SK-N-SH treated with all-trans-retinoic acid at 6 μM for 48 hours (cell line): ENCODE results near the gene TMUB2.

Experiments
- ATAC-seq: fragments of 200-7000 bp; cut with Tn5 transposase; 3 replicates; pipeline ENCODE4 v1.9.1; 2020; ENCODE audit warnings: mild to moderate bottlenecking, moderate library complexity
- ARNTL ChIP-seq: fragments of 450-650 bp; formaldehyde crosslinking; IDR thresholded peaks from 2 replicates; pipeline ENCODE4 v1.5.0; 2020; ENCODE audit warnings: low read depth, mild to moderate bottlenecking, moderate library complexity, borderline replicate concordance
- BACH2 ChIP-seq: fragments of 250-450 bp; sonication (Bioruptor Pico); IDR thresholded peaks from 2 replicates; pipeline ENCODE4 v1.9.0; 2021; ENCODE audit warnings: mild to moderate bottlenecking, borderline replicate concordance
- ESRRG ChIP-seq: fragments of 250-450 bp; sonication (Bioruptor Pico); IDR thresholded peaks from 2 replicates; pipeline ENCODE4 v1.6.1; 2021; ENCODE audit warnings: mild to moderate bottlenecking
- GLIS3 ChIP-seq: fragments of 250-450 bp; sonication (Bioruptor Pico); IDR thresholded peaks from 2 replicates; pipeline ENCODE4 v1.5.0; 2020; ENCODE audit warnings: mild to moderate bottlenecking, moderate library complexity
- ISL1 ChIP-seq: fragments of 250-450 bp; sonication (Bioruptor Pico); IDR thresholded peaks from 2 replicates; pipeline ENCODE4 v2.1.2; 2022; ENCODE audit warnings: mild to moderate bottlenecking, moderate library complexity
- OSR1 ChIP-seq: fragments of 250-450 bp; sonication (Bioruptor Pico); IDR thresholded peaks from 2 replicates; pipeline ENCODE4 v1.8.0; 2022; ENCODE audit warnings: moderate library complexity, mild to moderate bottlenecking, inconsistent platforms
- RARB ChIP-seq: fragments of 250-450 bp; sonication (Bioruptor Pico); IDR thresholded peaks from 2 replicates; pipeline ENCODE4 v1.8.0; 2021; ENCODE audit warnings: mild to moderate bottlenecking, moderate library complexity
- TCF4 ChIP-seq: fragments of 250-450 bp; sonication (Bioruptor Pico); IDR thresholded peaks from 2 replicates; pipeline ENCODE4 v1.8.0; 2021; ENCODE audit warnings: mild to moderate bottlenecking, moderate library complexity, borderline replicate concordance
- TOX ChIP-seq: fragments of 250-450 bp; sonication (Bioruptor Pico); IDR thresholded peaks from 2 replicates; pipeline ENCODE4 v1.8.0; 2021; ENCODE audit warnings: mild to moderate bottlenecking, moderate library complexity, borderline replicate concordance
- ZC3H10 ChIP-seq: fragments of 250-450 bp; sonication (Bioruptor Pico); IDR thresholded peaks from 2 replicates; pipeline ENCODE4 v1.5.1; 2021; ENCODE audit warnings: mild to moderate bottlenecking, moderate library complexity
- ZFP3 ChIP-seq: fragments of 250-450 bp; sonication (Bioruptor Pico); IDR thresholded peaks from 2 replicates; pipeline ENCODE4 v1.5.0; 2020; ENCODE audit warnings: mild to moderate bottlenecking, moderate library complexity
- ZFP30 ChIP-seq: fragments of 450-650 bp; formaldehyde crosslinking; IDR thresholded peaks from 2 replicates; pipeline ENCODE4 v1.5.0; 2022; ENCODE audit warnings: mild to moderate bottlenecking, moderate library complexity
- ZNF565 ChIP-seq: fragments of 450-650 bp; formaldehyde crosslinking; conservative IDR thresholded peaks from 2 replicates; pipeline ENCODE4 v1.5.0; 2020; ENCODE audit warnings: low read depth, mild to moderate bottlenecking, moderate library complexity
- ZNF70 ChIP-seq: fragments of 450-650 bp; formaldehyde crosslinking; IDR thresholded peaks from 2 replicates; pipeline ENCODE4 v1.5.0; 2020; ENCODE audit warnings: mild to moderate bottlenecking, moderate library complexity
- ZNF8 ChIP-seq: fragments of 450-650 bp; formaldehyde crosslinking; IDR thresholded peaks from 2 replicates; pipeline ENCODE4 v1.5.0; 2020; ENCODE audit warnings: mild to moderate bottlenecking, moderate library complexity
- TF ChIP-seq, protein P1 (sequence below): fragments of 250-450 bp; sonication (Bioruptor Pico); IDR thresholded peaks from 2 replicates; pipeline ENCODE4 v1.8.0; 2020; ENCODE audit warnings: mild to moderate bottlenecking, moderate library complexity, borderline replicate concordance
- TF ChIP-seq, protein P2 (sequence below): fragments of 250-450 bp; sonication (Bioruptor Pico); IDR thresholded peaks from 2 replicates; pipeline ENCODE4 v1.5.1; 2021; ENCODE audit warnings: mild to moderate bottlenecking, moderate library complexity
- TF ChIP-seq, protein P3 (sequence below): fragments of 250-450 bp; sonication (Bioruptor Pico); IDR thresholded peaks from 2 replicates; pipeline ENCODE4 v1.5.1; 2020; ENCODE audit warnings: low read depth, mild to moderate bottlenecking, moderate library complexity

The TMUB2 gene

DNA sequence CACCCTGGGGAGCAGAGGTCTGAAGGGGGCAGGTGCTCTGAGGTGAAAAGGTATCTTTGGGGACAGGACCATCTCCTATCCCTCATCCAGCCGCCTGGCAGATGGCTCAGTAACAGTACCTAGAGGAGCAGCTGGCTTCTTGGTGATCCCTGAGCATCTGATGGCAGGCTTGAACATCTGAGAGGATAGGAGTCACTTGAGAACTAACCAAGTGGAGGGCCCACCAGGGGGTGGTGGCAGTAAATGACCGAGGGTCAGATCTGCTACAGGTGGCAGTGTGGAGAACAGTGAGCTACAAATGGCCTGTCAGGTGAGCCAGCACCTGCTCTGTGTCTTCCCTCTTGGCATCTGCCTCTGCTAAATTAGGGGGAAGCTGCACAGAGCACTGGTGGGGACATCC is 31.3 kb upstream of the TMUB2 start:
- ATAC-seq = no peak
- TF ChIP-seq ESRRG (CRISPR knock-in tag) = no peak
- TF ChIP-seq, protein P1, sequence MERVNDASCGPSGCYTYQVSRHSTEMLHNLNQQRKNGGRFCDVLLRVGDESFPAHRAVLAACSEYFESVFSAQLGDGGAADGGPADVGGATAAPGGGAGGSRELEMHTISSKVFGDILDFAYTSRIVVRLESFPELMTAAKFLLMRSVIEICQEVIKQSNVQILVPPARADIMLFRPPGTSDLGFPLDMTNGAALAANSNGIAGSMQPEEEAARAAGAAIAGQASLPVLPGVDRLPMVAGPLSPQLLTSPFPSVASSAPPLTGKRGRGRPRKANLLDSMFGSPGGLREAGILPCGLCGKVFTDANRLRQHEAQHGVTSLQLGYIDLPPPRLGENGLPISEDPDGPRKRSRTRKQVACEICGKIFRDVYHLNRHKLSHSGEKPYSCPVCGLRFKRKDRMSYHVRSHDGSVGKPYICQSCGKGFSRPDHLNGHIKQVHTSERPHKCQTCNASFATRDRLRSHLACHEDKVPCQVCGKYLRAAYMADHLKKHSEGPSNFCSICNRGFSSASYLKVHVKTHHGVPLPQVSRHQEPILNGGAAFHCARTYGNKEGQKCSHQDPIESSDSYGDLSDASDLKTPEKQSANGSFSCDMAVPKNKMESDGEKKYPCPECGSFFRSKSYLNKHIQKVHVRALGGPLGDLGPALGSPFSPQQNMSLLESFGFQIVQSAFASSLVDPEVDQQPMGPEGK (CRISPR knock-in tag) = no peak
- TF ChIP-seq ZC3H10 (CRISPR knock-in tag) = no peak
- no peak for TF ChIP-seq ZNF565 (CRISPR knock-in tag)
- no peak for TF ChIP-seq RARB (CRISPR knock-in tag)
- TF ChIP-seq ARNTL (CRISPR knock-in tag) = no peak
- no peak for TF ChIP-seq ZNF70 (CRISPR knock-in tag)
- TF ChIP-seq, protein P2, sequence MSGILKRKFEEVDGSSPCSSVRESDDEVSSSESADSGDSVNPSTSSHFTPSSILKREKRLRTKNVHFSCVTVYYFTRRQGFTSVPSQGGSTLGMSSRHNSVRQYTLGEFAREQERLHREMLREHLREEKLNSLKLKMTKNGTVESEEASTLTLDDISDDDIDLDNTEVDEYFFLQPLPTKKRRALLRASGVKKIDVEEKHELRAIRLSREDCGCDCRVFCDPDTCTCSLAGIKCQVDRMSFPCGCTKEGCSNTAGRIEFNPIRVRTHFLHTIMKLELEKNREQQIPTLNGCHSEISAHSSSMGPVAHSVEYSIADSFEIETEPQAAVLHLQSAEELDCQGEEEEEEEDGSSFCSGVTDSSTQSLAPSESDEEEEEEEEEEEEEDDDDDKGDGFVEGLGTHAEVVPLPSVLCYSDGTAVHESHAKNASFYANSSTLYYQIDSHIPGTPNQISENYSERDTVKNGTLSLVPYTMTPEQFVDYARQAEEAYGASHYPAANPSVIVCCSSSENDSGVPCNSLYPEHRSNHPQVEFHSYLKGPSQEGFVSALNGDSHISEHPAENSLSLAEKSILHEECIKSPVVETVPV = no peak
- TF ChIP-seq BACH2 (CRISPR knock-in tag) = no peak
- TF ChIP-seq TCF4 (CRISPR knock-in tag) = no peak
- TF ChIP-seq, protein P3, sequence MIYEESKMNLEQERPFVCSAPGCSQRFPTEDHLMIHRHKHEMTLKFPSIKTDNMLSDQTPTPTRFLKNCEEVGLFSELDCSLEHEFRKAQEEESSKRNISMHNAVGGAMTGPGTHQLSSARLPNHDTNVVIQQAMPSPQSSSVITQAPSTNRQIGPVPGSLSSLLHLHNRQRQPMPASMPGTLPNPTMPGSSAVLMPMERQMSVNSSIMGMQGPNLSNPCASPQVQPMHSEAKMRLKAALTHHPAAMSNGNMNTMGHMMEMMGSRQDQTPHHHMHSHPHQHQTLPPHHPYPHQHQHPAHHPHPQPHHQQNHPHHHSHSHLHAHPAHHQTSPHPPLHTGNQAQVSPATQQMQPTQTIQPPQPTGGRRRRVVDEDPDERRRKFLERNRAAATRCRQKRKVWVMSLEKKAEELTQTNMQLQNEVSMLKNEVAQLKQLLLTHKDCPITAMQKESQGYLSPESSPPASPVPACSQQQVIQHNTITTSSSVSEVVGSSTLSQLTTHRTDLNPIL (CRISPR knock-in tag) = no peak
- no peak for TF ChIP-seq ZNF8 (CRISPR knock-in tag)

DNA sequence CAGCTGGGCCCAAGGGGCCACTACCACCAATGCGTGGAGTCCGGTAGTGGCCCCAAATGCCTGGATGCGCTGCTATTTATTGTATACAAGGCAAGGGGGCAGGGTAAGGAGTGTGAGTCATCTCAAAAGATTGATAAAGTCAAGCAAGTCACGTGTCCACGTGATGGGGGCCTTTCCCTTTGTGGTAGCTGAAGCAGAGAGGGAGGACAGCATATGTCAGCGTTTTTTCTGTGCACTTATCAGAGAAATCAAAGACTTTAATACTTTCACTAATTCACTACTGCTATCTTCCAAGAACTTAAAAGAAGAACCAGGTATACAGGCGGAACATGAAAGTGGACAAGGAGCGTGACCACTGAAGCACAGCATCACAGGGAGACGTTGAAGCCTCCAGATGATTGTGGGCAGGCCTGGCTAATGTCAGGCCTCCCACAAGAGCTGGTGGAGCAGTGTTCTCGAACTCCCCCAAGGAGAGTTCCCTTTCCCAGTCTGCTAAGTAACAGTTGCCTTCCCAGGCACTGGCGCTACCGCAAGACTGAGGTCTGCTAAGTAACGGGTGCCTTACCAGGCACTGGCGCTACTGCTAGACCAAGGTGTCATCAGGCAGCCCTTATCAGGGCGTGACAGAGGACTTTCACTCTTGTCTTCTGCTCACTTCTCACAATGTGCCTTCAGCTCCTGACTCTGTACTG is 27.1 kb upstream of the TMUB2 start:
- ATAC-seq = no peak
- TF ChIP-seq, protein P1 (CRISPR knock-in tag) = no peak
- TF ChIP-seq ZFP30 = no peak
- TF ChIP-seq TOX = no peak
- TF ChIP-seq ZNF8 (CRISPR knock-in tag) = no peak
- TF ChIP-seq ZC3H10 (CRISPR knock-in tag) = no peak
- TF ChIP-seq ESRRG (CRISPR knock-in tag) = no peak
- TF ChIP-seq, protein P2 = no peak
- no peak for TF ChIP-seq ZFP3 (CRISPR knock-in tag)
- TF ChIP-seq OSR1 (CRISPR knock-in tag) = no peak
- TF ChIP-seq TCF4 (CRISPR knock-in tag) = no peak
- TF ChIP-seq ZNF565 (CRISPR knock-in tag) = no peak

DNA sequence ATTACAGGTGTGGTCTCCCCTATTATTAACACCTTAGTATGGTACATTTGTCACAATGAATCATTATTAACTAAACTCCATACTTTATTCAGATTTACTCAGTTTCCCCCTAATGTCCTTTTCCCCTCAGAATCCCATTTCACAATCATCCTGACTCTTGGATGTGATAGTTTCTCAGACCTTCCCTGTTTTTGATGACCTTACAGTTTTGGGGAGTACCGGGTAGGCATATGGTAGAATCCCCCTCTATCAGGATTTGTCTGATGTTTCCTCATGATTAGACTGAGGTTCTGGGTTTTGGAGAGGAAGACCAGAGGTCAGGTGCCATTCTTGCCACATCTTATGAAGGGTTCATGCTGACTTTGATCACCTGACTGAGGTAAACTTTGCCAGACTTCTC is 22.3 kb upstream of the TMUB2 start:
- ATAC-seq = no peak

More for the DNA sequence above, 22.3 kb upstream of the TMUB2 start:
- TF ChIP-seq GLIS3 (CRISPR knock-in tag) = no peak
- no peak for TF ChIP-seq ISL1 (CRISPR knock-in tag)
- no peak for TF ChIP-seq RARB (CRISPR knock-in tag)
- TF ChIP-seq BACH2 (CRISPR knock-in tag) = no peak
- no peak for TF ChIP-seq ESRRG (CRISPR knock-in tag)
- TF ChIP-seq ZNF70 (CRISPR knock-in tag) = no peak
- TF ChIP-seq ZC3H10 (CRISPR knock-in tag) = no peak
- no peak for TF ChIP-seq ZNF565 (CRISPR knock-in tag)
- TF ChIP-seq, protein P2 = no peak
